ENCODE results near the gene REEP6.

Gene REEP6

GRCh38 chr19:1491114-1491848 lies at the start of gene REEP6:
TSS of gene REEP6 (plus strand) at chr19:1491181. CDS start at chr19:1491270, 89 bp downstream.
- peak; percentile 95 for TF ChIP-seq MAX (IDR thresholded peaks at IDR 0.05)
- no peak for TF ChIP-seq YY1 (IDR thresholded peaks at IDR 0.05; ENCODE audit: low read depth)
- 0 out of 2 replicates have a peak, but pooled peaks have one; percentile 4 for TF ChIP-seq TAF1 (IDR thresholded peaks at IDR 0.05; ENCODE audit: low read depth)
- no peak for TF ChIP-seq REST (IDR thresholded peaks at IDR 0.05; ENCODE audit: low read depth)
- peak; percentile 72 for TF ChIP-seq EGR1 (IDR thresholded peaks at IDR 0.05)

- TF ChIP-seq CREB1 (IDR thresholded peaks at IDR 0.05; ENCODE audit: low read depth) (no peak), NFIC (IDR thresholded peaks at IDR 0.05) (no peak), TEAD4 (IDR thresholded peaks at IDR 0.05) (no peak), MAX (IDR thresholded peaks at IDR 0.05) (no peak), CEBPB (IDR thresholded peaks at IDR 0.05) (no peak), RAD21 (IDR thresholded peaks at IDR 0.05; ENCODE audit: low read depth) (no peak), FOXM1 (IDR thresholded peaks at IDR 0.05; ENCODE audit: borderline replicate concordance, low read depth) (no peak), EGR1 (IDR thresholded peaks at IDR 0.05) (no peak), TCF12 (IDR thresholded peaks at IDR 0.05; ENCODE audit: low read depth) (no peak)
These were observed 49.1 kb upstream of the REEP6 start for GRCh38 chr19:1441677-1442438.

GRCh38 chr19:1445185-1445931 lies 45.6 kb upstream of the REEP6 start:
- TF ChIP-seq MAX (IDR thresholded peaks at IDR 0.05) (peak; percentile 31; the same call in 1 of the 2 replicates), REST (IDR thresholded peaks at IDR 0.05; ENCODE audit: low read depth) (no peak), EGR1 (IDR thresholded peaks at IDR 0.05) (peak; percentile 90), NFIC (IDR thresholded peaks at IDR 0.05) (0 out of 2 replicates have a peak, but pooled peaks have one; percentile 22), RAD21 (IDR thresholded peaks at IDR 0.05; ENCODE audit: low read depth) (peak; percentile 52; the same call in 1 of the 2 replicates)

GRCh38 chr19:1445932-1446712 lies 44.9 kb upstream of the REEP6 start:
- no peak for TF ChIP-seq CREB1 (IDR thresholded peaks at IDR 0.05; ENCODE audit: low read depth)
- no peak for TF ChIP-seq FOXM1 (IDR thresholded peaks at IDR 0.05; ENCODE audit: borderline replicate concordance, low read depth)
- TF ChIP-seq RAD21 (IDR thresholded peaks at IDR 0.05; ENCODE audit: low read depth): no peak
- TF ChIP-seq ZBTB7A (IDR thresholded peaks at IDR 0.05; ENCODE audit: low read depth): no peak; the same call in none of the 2 replicates
- no peak for TF ChIP-seq TCF12 (IDR thresholded peaks at IDR 0.05; ENCODE audit: low read depth)
- TF ChIP-seq NFIC (IDR thresholded peaks at IDR 0.05): no peak
- no peak for TF ChIP-seq CEBPB (IDR thresholded peaks at IDR 0.05)
- TF ChIP-seq USF1 (IDR thresholded peaks at IDR 0.05): no peak
- no peak for TF ChIP-seq TAF1 (IDR thresholded peaks at IDR 0.05; ENCODE audit: low read depth)
- no peak for TF ChIP-seq EP300 (IDR thresholded peaks at IDR 0.05; ENCODE audit: borderline replicate concordance)
- no peak for TF ChIP-seq EGR1 (IDR thresholded peaks at IDR 0.05)
- no peak for TF ChIP-seq YY1 (IDR thresholded peaks at IDR 0.05; ENCODE audit: low read depth)
- no peak for TF ChIP-seq REST (IDR thresholded peaks at IDR 0.05; ENCODE audit: low read depth)
- no peak for TF ChIP-seq TEAD4 (IDR thresholded peaks at IDR 0.05)
- no peak for TF ChIP-seq MAX (IDR thresholded peaks at IDR 0.05)
